ENCODE results near the gene ICAM2. TPM values are rescaled to one million over a fixed set of nuclear protein-coding genes. Genes with fewer than 3 reads are reported as not detected.
A peak's percentile ranks its signal among the peaks of the same experiment; 100 is the strongest.
"Not testable (repeated sequence)": the region's sequence is repeated elsewhere in the genome, so short reads cannot be mapped to it uniquely, and the experiment has no call there.

ICAM2 gene
- total RNA-seq, 1 donor from 2014 or later, result 38.2 TPM

DNA sequence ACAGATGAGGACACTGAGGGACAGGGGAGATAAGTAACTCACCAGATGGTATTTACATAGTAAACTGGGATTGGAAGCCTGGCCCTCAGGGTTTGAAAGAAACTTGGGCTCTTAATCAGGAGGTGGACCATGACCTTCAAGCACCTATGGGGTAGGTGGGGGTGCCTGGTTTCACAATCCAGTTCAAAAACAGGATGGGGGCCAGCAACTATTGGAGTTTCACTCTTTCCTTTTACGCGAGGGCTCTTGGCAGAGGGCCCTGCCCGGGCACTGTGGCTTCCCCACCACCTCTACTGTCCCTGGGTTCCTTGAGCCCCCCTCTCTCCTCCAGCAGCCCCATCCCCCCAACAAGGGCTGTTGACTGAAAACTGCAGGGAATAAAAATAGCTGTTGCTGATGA is 33.6 kb downstream of the ICAM2 start:
- intact Hi-C loops (cut with DNase I), result no loop called here
- ATAC-seq, result no peak
- DNase-seq (ENCODE audit: low spot score), result no peak

- intact Hi-C loops (cut with DNase I), result no loop called here
- DNase-seq (ENCODE audit: low spot score) (no peak), ATAC-seq (no peak)
These were observed 34.9 kb downstream of the ICAM2 start for GRCh38 chr17:63985387-63986140.

GRCh38 chr17:63984651-63985386 is 35.6 kb downstream of the ICAM2 start:
- ATAC-seq, result peak; percentile 90
- intact Hi-C loops (cut with DNase I), result no loop called here
- no peak for DNase-seq (ENCODE audit: low spot score)

DNA sequence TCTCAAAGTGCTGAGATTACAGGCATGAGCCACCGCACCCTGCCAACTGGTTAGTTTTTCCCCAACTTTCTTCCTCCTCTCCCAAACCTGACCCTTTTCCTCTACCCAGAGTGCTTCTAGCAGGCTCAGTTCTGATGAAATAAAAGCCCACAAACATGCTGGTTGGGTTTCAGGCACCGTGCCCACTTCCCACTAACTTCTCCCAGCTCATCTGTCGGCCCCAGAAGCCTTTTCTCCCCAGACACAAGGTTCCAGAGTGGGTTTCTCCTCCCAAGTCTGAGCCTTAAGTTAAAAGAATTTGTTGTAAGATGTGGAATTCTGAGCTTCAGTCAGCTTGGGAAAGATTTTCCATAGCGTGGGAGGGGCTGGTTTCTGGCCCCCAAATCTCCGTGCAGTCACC is 36.2 kb downstream of the ICAM2 start:
- ATAC-seq (no peak), DNase-seq (ENCODE audit: low spot score) (no peak)
- intact Hi-C loops (cut with DNase I), result no loop called here

- no peak for DNase-seq (ENCODE audit: low spot score)
- intact Hi-C loops (cut with DNase I), result no loop called here
- no peak for ATAC-seq
These were observed 37.1 kb downstream of the ICAM2 start for GRCh38 chr17:63983320-63983719.

DNA sequence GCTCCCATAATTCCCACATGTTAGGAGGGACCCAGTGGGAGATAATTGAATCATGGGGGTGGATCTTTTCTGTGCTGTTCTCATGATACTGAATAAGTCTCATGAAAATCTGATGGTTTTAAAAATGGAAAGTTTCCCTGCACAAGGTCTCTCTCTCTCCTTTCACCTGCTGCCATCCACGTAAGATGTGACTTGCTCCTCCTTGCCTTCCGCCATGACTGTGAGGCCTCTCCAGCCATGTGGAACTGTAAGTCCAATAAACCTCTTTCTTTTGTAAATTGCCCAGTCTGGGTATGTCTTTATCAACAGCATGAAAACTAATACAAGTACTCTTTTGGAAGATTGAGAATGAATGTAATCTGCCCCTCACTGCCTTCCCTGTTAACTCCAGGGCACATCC is 37.8 kb downstream of the ICAM2 start:
- DNase-seq (ENCODE audit: low spot score); ATAC-seq; intact Hi-C loops (cut with DNase I): not testable (repeated sequence)

DNA sequence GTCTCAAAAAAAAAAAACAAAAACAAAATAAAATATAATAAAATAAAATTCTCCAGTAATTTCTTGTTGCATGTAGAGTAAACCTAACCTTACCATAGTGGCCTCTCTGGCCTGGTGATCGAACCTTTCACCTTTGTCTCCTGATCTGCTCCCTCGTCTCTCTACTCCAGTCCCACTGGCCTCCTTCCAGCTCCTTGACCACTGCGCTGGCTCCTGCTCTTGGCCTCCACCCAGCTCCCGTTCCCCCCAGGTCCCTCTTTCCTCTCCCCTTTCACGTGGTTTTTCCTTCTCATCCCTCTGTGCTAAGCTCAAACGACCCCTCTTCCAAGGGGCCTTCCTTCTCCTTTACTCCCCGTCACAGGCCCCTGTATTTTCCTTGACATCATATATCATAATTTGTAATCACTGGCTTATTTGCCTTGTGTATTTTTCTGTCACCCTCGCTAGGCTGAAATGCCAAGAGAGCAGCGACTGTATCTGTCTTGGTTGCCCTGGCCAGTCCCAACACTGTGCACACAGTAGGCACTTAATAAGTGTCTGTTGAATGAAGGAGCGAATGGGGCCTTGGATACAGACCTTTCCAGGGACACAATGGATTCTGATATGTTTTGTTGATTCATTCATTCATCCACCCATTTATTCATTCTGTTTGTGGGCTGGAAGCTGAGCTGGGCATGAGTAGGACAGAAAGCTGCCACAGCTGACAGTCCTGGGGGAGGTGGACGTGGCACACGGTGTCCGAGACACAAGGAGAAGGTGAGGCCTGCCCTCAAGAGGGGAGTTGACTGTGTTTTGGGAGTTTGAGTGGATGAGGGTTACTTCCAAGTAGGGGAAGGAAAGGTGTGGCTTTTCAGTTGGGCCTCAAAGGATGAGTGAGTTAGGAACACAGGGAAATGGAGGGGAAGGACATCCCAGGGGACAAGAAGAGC is 41.9 kb downstream of the ICAM2 start:
- DNase-seq (ENCODE audit: low spot score) (no peak), ATAC-seq (no peak)
- intact Hi-C loops (cut with DNase I), result no loop called here

GRCh38 chr17:63976702-63977101 is 43.7 kb downstream of the ICAM2 start:
- intact Hi-C loops (cut with DNase I), result no loop called here
- ATAC-seq, result no peak
- no peak for DNase-seq (ENCODE audit: low spot score)

DNA sequence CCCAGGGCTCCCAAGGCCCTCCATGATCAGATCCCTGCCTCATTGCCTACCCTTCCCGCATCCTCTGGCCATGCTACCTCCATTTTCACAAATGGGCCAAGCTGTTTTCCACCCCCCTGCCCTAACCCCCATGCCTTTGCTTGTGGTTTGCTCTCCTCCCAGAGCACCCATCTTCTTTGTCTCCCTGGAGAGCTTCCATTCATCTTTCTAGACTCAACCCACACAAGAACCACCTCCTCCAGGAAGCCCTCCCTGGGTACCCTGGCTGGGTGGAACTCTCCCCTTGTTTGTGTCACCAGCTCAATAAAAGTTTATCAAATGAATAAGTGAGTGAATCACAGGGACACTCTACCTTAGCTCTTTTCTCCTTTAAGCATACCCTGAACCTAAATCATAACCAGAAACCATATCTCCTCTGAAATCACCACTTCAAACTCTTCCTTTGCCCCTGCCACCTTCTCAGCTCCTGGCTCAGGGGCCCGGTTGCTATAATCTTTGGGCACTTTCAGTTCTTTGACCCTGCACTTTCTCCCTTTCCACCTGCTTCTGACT is 44.8 kb downstream of the ICAM2 start:
- intact Hi-C loops (cut with DNase I), result no loop called here
- DNase-seq (ENCODE audit: low spot score) (no peak), ATAC-seq (no peak)

DNA sequence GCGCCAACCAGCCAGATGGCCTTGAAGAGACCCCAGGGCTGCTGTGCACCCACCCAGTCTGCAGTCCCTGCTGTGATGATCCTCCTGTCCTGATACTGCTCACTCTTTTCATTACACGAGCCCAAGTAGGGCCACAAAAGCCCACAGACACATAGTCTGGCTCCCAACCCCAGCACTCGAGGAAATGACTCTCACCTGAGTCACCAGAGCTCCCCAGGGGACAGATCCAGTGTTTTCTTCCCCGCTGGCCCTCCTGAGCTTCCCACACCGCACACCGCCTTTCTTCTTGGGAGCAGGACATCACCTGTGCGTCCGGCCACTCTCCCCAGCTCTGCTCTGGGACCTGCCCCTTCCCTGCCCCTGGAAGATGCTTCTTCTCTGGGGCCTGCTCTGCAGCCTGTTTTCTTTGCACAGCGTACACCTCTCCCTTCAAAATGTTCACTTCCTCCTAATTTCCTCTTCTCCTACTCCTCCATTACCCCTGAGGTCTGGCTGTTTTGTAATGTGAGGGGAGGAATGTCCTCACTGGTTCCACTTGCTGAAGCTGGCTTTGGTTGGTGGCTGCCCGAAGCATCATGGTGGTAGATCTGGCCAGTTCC is 45.7 kb downstream of the ICAM2 start:
- ATAC-seq (no peak), DNase-seq (ENCODE audit: low spot score) (no peak)
- intact Hi-C loops (cut with DNase I), result no loop called here

DNA sequence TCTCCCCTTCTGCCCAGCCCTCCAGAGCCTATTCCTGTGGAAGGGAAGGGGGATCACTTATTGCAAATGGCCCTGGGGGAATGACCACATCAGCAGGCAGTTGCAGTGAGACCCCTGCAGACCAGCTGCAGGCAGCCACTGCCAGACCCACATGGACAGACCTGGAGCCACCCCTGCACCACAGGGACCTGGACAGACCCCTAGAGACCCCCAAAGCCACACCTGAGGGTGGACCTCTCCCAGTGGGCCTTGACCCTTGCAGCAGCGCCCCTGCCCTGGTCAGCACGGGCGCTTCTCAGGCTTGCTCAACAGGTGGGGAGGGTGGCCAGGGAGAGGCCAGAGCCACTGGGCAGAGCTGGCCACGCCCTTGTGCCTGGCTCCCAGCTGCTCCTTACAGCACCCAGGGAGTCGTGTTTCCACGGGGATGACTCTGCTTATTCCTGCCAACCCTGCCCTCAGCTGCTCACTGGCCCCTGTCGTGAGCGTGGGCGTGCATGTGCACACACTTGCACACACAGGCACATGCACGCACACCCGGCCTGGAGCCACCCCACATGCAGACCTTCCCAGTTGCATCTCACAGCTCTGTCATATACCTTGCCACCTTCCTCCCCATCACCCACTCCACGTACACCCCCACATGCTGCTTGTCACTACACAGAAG is 46.4 kb downstream of the ICAM2 start:
- DNase-seq (ENCODE audit: low spot score) (no peak), ATAC-seq (no peak)
- intact Hi-C loops (cut with DNase I), result no loop called here

DNA sequence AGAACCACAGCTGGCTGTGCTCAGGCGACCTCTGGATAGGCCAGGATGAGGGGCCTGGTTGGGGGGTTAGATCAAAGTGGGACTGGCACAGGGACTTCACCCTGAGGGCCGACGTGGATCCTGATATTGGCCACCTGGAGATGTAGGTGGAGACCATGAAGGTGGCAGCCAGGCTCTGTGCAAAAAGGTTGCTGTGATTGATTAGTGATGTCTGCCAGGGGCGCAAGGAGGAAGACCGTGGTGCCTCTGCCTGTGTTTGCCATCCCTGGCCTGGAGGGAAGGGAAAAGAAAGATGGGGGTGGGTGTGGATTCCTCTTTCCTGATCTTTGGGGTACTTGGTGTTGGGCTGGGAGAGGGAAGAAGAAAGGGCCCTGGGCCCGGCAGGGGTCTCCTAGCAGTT is 47.2 kb downstream of the ICAM2 start:
- ATAC-seq (no peak), DNase-seq (ENCODE audit: low spot score) (no peak)
- intact Hi-C loops (cut with DNase I), result no loop called here

DNA sequence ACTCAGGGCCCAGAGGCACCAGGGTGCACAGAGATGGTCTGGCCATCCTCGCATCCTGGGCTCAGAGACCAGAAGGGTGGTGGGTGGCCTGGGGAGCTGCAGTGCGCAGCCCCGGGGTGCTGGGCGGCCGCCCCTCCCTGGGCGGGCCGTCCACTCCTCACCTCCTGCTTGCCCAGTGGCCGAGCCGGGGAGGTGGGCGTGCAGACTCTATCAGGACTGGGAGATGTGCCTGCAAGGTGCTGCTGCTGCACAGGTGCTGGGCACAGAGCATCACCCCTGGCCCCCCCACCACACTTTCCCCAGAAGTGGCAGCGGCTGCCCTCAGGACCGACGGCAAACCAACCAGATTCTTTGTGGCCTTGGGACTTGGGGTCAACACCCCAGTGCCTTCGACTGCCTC is 47.6 kb downstream of the ICAM2 start, which contains the start of gene SCN4A:
Gene SCN4A (minus strand): TSS at position 123 of the 400 bp plus-strand sequence. CDS start 77 bp downstream, at position 46.
- no peak for ATAC-seq
- DNase-seq (ENCODE audit: low spot score), result no peak
- intact Hi-C loops (cut with DNase I), result no loop called here

GRCh38 chr17:63969278-63969677 is 51.2 kb downstream of the ICAM2 start:
- intact Hi-C loops (cut with DNase I), result no loop called here
- DNase-seq (ENCODE audit: low spot score) (no peak), ATAC-seq (no peak)

DNA sequence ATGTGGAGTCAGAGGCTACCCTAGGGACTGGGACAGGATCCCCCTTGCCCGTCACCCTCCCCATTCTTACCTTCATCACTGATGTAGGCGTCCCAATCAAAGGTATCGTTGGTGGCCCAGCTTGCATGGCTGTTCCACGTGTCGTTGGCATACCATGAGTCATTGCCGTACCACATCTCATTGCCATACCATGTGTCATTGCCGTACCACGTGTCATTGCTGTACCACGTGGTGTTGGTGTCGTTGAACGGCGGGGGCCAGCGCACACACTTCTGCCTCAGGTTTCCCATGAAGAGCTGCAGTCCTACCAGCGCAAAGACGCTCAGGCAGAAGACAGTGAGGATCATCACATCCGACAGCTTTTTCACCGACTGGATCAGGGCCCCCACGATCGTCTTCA is 52.5 kb downstream of the ICAM2 start:
- intact Hi-C loops (cut with DNase I), result no loop called here
- DNase-seq (ENCODE audit: low spot score) (no peak), ATAC-seq (no peak)

DNA sequence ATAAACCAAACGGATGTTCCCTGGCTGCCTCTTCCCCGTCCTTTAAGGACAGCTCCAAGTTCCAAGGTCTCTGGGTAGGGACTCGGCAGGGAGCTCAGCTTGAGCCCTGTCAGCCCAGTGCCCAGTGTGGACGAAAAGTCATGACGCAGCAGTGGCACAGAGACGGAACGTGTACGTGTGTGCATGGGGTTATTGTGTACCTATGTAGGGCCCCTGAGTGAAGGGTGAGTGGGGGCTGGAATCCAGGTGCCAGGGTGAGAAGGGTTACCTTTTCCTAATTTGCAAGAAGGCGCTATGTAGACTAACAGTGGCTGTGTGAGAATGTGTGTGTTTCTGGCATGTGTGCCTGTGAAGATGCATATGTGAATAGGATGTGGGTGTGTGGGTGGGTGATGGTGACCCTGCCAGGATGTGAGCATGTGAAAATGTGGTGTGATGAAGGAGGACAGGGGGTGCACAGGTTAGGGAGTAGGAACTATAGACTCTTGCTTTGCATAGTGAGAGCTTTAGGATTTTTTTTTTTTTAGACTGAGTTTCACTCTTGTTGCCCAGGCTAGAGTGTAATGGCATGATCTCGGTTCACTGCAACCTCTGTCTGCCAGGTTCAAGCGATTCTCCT is 53.7 kb downstream of the ICAM2 start:
- DNase-seq (ENCODE audit: low spot score), result no peak
- intact Hi-C loops (cut with DNase I), result no loop called here
- ATAC-seq, result no peak

- intact Hi-C loops (cut with DNase I), result no loop called here
- DNase-seq (ENCODE audit: low spot score) (no peak), ATAC-seq (peak; percentile 8)
These were observed 57.3 kb downstream of the ICAM2 start for GRCh38 chr17:63963123-63963522.

DNA sequence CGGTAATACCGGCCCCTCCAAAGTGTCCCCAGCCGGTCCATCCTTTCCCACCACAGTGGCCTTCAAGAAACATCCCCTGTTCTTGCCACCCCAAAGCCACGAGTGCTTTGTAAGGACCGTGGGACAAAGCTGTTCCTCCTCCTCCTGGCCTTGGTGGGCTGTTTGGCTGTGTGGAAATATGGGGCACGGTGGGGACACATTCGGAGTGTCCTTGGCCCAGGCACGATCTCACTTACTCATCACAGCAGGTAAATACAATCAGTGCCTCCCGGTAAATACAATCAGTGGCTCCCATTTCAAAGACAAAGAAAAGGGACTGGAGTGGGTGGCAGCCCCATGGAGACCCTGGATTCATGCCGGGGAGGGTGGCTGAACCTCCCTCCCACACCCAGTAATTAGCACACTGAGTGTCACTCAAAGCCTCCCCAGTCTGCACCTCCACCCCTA is 58.1 kb downstream of the ICAM2 start:
- intact Hi-C loops (cut with DNase I), result no loop called here
- DNase-seq (ENCODE audit: low spot score) (no peak), ATAC-seq (no peak)

All from sciatic nerve (tissue), 2 donors.